Measurements from ENCODE around the gene SF3B2.
"Not testable (repeated sequence)": the region's sequence is repeated elsewhere in the genome, so short reads cannot be mapped to it uniquely, and the experiment has no call there.

Gene SF3B2

GRCh38 chr11:66020618-66021357, 31.4 kb upstream of the SF3B2 start:
- H3K27ac ChIP-seq: no peak overlapping the region

GRCh38 chr11:66022401-66023185, 29.6 kb upstream of the SF3B2 start:
- no peak overlapping the region for H3K27ac ChIP-seq
- no peak for TF ChIP-seq ZFX (IDR thresholded peaks at IDR 0.05)
- TF ChIP-seq, protein P1, sequence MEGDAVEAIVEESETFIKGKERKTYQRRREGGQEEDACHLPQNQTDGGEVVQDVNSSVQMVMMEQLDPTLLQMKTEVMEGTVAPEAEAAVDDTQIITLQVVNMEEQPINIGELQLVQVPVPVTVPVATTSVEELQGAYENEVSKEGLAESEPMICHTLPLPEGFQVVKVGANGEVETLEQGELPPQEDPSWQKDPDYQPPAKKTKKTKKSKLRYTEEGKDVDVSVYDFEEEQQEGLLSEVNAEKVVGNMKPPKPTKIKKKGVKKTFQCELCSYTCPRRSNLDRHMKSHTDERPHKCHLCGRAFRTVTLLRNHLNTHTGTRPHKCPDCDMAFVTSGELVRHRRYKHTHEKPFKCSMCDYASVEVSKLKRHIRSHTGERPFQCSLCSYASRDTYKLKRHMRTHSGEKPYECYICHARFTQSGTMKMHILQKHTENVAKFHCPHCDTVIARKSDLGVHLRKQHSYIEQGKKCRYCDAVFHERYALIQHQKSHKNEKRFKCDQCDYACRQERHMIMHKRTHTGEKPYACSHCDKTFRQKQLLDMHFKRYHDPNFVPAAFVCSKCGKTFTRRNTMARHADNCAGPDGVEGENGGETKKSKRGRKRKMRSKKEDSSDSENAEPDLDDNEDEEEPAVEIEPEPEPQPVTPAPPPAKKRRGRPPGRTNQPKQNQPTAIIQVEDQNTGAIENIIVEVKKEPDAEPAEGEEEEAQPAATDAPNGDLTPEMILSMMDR (conservative IDR thresholded peaks at IDR 0.05): peak; percentile 98

More at GRCh38 chr11:66020618-66021357, 31.4 kb upstream of the SF3B2 start:
- TF ChIP-seq, protein P1 (conservative IDR thresholded peaks at IDR 0.05): no peak
- no peak for TF ChIP-seq ZFX (IDR thresholded peaks at IDR 0.05)

DNA sequence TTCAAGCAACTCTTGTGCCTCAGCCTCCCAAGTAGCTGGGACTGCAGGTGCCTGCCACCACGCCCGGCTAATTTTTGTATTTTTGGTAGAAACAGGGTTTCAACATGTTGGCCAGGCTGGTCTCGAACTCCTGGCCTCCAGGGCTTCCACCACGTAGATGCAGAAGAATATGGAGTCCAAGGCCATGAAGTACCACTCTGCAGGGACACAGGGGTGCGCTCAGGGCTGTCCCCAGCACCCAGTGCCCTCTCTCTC, 29.1 kb upstream of the SF3B2 start:
- not testable (repeated sequence) for H3K27ac ChIP-seq

- H3K27ac ChIP-seq: no peak within 1 kb of the TSS
- TF ChIP-seq ZFX (IDR thresholded peaks at IDR 0.05): no peak
- TF ChIP-seq, protein P1 (conservative IDR thresholded peaks at IDR 0.05): no peak
These were observed 26.1 kb upstream of the SF3B2 start, which contains the start of gene CATSPER1 for GRCh38 chr11:66026017-66026529. Gene CATSPER1 (minus strand): TSS chr11:66026479. CDS start chr11:66026379, 100 bp downstream.

GRCh38 chr11:66032957-66033735, 19.0 kb upstream of the SF3B2 start:
- TF ChIP-seq, protein P1 (conservative IDR thresholded peaks at IDR 0.05): no peak
- TF ChIP-seq ZFX (IDR thresholded peaks at IDR 0.05): no peak
- H3K27ac ChIP-seq: no peak overlapping the region

GRCh38 chr11:66035653-66036333, 16.4 kb upstream of the SF3B2 start:
- H3K27ac ChIP-seq: no peak overlapping the region

GRCh38 chr11:66036334-66036710, 15.8 kb upstream of the SF3B2 start:
- H3K27ac ChIP-seq: no peak overlapping the region
- TF ChIP-seq, protein P1 (conservative IDR thresholded peaks at IDR 0.05): no peak
- TF ChIP-seq ZFX (IDR thresholded peaks at IDR 0.05): no peak

More at GRCh38 chr11:66035653-66036333, 16.4 kb upstream of the SF3B2 start:
- TF ChIP-seq, protein P1 (conservative IDR thresholded peaks at IDR 0.05): no peak
- no peak for TF ChIP-seq ZFX (IDR thresholded peaks at IDR 0.05)

Data from C4-2B (cell line).